Breast epithelium (tissue), 4 donors: ENCODE measurements around the gene TTBK2. TPM values are rescaled to one million over a fixed set of nuclear protein-coding genes. Genes with fewer than 3 reads are reported as not detected.

Experiments used
- DNase-seq, 2 donors: peaks; one replicate each; pipeline ENCODE4 v3.0.0-alpha.2; 2019; ENCODE audit warnings: low spot score in 2 of 2
- H3K27ac ChIP-seq, 2 donors: fragments of 200-600 bp; sonication (generic) in 1 of 2; one replicate each; pipeline ENCODE4 v1.5.1; 2016 to 2019; ENCODE audit warnings: mild to moderate bottlenecking in 1 of 2
- H3K27me3 ChIP-seq, 2 donors: fragments of 200-600 bp; sonication (generic) in 1 of 2; one replicate each; pipeline versions ENCODE4 v1.5.1 to v1.6.0; 2017 to 2019; ENCODE audit warnings: control low read depth in 1 of 2, mild to moderate bottlenecking in 1 of 2
- H3K36me3 ChIP-seq: fragments of 200-600 bp; one replicate; pipeline ENCODE4 v1.5.1; 2019
- H3K4me1 ChIP-seq, 2 donors: fragments of 200-600 bp; sonication (generic); one replicate each; pipeline ENCODE4 v1.5.1; 2016 to 2019; ENCODE audit warnings: control low read depth in 1 of 2
- H3K4me3 ChIP-seq, 3 donors: fragments of 200-600 bp; sonication (generic); 1 replicate in 2 of 3; 2 replicates in 1 of 3; pipeline ENCODE4 v1.5.1; 2016 to 2019; ENCODE audit warnings: mild to moderate bottlenecking in 3 of 3, moderate library complexity in 2 of 3
- H3K9me3 ChIP-seq, 2 donors: fragments of 200-600 bp; sonication (generic) in 1 of 2; one replicate each; pipeline ENCODE4 v1.5.1; 2016 to 2019; ENCODE audit warnings: control low read depth in 1 of 2
- POLR2A ChIP-seq: fragments of 450-650 bp; IDR thresholded peaks from one replicate; pipeline ENCODE4 v1.6.1; 2016; ENCODE audit warnings: antibody characterized with exemption, mild to moderate bottlenecking, moderate library complexity
- POLR2AphosphoS5 ChIP-seq, 3 donors: sonication (generic); formaldehyde crosslinking; IDR thresholded peaks; one replicate each; pipeline ENCODE4 v1.6.1; 2017; ENCODE audit warnings: antibody characterized with exemption in 3 of 3
- intact Hi-C: fragments of 100-400 bp; cut with DNase I; formaldehyde crosslinking; loops from one replicate; pipeline ENCODE4 v1.15.1; 2023; ENCODE audit warnings: low total_unique reads
- total RNA-seq, 3 donors: library from RNA; depleted of rRNA; stranded (reverse); fragments of >200 nt; gene quantifications; one replicate each; pipeline ENCODE4 v1.1.0, GENCODE V29; 2016
- TF ChIP-seq, protein P1 (sequence below), 3 donors: fragments of 450-650 bp; IDR thresholded peaks; one replicate each; pipeline ENCODE4 v1.5.1; 2016 to 2017; ENCODE audit warnings: antibody characterized with exemption in 3 of 3, mild to moderate bottlenecking in 3 of 3, moderate library complexity in 3 of 3

Gene TTBK2
- total RNA-seq, 3 donors from 2014 or later: 15.7 to 21.8 (median 16.4) TPM

DNA sequence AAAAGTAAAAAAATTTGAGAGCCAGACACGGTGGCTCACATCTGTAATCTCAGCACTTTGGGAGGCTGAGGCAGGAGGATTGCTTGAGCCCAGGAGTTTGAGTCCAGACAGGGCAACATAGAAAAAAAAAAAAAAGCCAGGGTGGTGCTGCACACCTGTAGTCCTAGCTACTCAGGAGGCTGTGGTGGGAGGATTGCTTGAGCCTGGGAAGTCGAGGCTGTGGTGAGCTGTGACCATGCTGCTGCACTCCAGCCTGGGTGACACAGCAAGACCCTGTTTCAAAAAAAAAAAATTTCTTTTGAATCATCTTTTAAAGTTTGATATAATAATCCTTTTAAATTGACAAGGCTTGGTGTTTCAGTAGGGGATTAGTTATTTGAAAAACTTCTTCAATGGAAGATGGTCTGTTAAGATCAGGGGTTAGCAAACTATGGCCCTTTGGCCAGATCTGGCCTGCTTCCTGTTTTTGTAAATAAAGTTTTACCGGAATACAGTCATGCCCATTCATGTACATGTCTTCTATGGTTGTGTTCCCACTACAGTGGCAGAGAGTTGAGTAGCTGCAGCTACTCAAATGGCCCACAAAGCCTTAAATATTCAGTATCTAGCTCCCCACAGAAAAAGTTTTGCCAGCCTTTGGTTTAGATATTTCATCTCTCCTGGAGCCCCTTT, 212.6 kb downstream of the TTBK2 start:
- intact Hi-C loops: no loop called here
- Histone ChIP-seq H3K4me3 (no peak overlapping the region), H3K36me3 (no peaks in the 10 kb centered on the region), H3K27ac (peak overlapping the region in 1 of 2 donors; percentile 8), H3K27me3 (no peaks in the 10 kb centered on the region), H3K4me1 (no peaks in the 10 kb centered on the region), H3K9me3 (no peaks in the 10 kb centered on the region)
- no peak for TF ChIP-seq POLR2AphosphoS5 (IDR thresholded peaks at IDR 0.05)
- no peak for TF ChIP-seq POLR2A
- TF ChIP-seq, protein P1, sequence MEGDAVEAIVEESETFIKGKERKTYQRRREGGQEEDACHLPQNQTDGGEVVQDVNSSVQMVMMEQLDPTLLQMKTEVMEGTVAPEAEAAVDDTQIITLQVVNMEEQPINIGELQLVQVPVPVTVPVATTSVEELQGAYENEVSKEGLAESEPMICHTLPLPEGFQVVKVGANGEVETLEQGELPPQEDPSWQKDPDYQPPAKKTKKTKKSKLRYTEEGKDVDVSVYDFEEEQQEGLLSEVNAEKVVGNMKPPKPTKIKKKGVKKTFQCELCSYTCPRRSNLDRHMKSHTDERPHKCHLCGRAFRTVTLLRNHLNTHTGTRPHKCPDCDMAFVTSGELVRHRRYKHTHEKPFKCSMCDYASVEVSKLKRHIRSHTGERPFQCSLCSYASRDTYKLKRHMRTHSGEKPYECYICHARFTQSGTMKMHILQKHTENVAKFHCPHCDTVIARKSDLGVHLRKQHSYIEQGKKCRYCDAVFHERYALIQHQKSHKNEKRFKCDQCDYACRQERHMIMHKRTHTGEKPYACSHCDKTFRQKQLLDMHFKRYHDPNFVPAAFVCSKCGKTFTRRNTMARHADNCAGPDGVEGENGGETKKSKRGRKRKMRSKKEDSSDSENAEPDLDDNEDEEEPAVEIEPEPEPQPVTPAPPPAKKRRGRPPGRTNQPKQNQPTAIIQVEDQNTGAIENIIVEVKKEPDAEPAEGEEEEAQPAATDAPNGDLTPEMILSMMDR (IDR thresholded peaks at IDR 0.05): no peak
- no peak for DNase-seq

DNA sequence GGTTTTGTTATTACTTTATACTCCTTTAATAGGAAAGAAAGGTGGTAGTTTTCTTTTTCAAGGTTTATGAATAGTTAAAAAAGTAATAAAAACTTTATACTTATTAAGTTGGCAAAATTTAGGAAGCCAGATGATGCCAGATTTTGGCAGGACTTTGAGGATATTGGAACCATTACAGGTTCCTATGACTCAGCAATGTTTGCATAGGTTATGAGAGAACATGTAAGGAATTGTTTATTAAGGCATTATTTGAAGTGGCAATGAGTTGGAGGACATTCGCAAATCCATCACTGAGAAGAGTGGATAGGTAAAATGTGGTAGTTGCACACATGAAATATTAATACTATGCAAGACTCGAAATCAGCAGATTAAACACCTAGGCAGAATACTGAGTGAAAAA, 213.5 kb downstream of the TTBK2 start:
- H3K9me3 ChIP-seq: no peaks in the 10 kb centered on the region
- H3K36me3 ChIP-seq: no peaks in the 10 kb centered on the region
- no peaks in the 10 kb centered on the region for H3K27me3 ChIP-seq
- intact Hi-C loops: no loop called here
- no peak overlapping the region for H3K4me3 ChIP-seq
- DNase-seq: no peak
- TF ChIP-seq POLR2AphosphoS5 (IDR thresholded peaks at IDR 0.05) (no peak), POLR2A (no peak)
- TF ChIP-seq, protein P1 (IDR thresholded peaks at IDR 0.05): no peak
- H3K27ac ChIP-seq: no peak overlapping the region
- no peaks in the 10 kb centered on the region for H3K4me1 ChIP-seq

GRCh38 chr15:42705336-42705735, 215.2 kb downstream of the TTBK2 start:
- no peak overlapping the region for H3K4me3 ChIP-seq
- no peaks in the 10 kb centered on the region for H3K36me3 ChIP-seq
- TF ChIP-seq, protein P1 (IDR thresholded peaks at IDR 0.05): no peak
- no peak for TF ChIP-seq POLR2AphosphoS5 (IDR thresholded peaks at IDR 0.05)
- no peak for TF ChIP-seq POLR2A
- no peaks in the 10 kb centered on the region for H3K9me3 ChIP-seq
- intact Hi-C loops: no loop called here
- no peak overlapping the region for H3K27ac ChIP-seq
- no peaks in the 10 kb centered on the region for H3K4me1 ChIP-seq
- no peak for DNase-seq
- H3K27me3 ChIP-seq: no peaks in the 10 kb centered on the region

DNA sequence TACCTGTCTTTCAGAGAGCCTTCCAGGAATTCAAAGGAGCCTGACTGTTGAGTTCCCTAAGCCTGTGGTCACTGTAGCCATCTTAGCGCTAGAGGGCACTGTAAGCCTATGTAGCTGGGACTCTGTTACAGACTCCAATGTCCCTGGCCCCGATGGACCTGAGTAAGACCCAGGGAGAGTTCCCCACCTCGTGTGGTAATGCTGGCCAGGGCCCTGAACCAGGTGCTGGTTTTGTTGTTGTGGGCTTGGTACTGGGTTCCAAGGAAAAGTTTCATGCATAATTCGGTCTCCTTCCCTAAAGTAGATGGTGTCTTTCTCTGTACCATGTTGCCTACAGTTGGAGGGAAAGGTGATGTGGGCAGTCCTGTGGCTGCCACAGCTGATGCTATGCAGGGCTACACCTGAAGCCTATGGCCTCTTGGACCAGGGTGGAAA, 216.1 kb downstream of the TTBK2 start:
- no peak overlapping the region for H3K27ac ChIP-seq
- intact Hi-C loops: no loop called here
- no peaks in the 10 kb centered on the region for H3K9me3 ChIP-seq
- TF ChIP-seq POLR2A: no peak
- TF ChIP-seq, protein P1 (IDR thresholded peaks at IDR 0.05): peak in 2 of 3 donors; percentile 72
- peak; percentile 33 to 65 for DNase-seq
- H3K4me3 ChIP-seq: no peak overlapping the region
- no peaks in the 10 kb centered on the region for H3K36me3 ChIP-seq
- no peaks in the 10 kb centered on the region for H3K27me3 ChIP-seq
- no peaks in the 10 kb centered on the region for H3K4me1 ChIP-seq

DNA sequence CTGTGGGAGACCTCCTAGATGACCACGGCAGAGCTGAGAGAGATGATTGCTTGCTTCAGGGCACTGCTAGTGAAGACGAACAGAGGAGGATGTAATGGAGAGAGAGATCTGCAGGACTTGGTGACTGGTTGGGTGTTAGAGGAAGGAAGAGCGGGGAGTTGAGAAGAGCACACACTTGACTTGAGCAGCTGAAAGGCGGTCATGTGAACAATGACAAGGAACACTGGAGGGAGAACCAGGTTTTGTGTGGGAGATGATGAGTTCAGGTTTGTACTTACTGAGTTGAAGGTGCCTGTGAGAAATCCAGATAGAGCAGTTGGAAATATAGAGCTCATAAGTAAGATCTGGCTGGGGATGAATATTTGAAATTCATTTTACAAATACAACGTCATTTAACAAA, 224.0 kb downstream of the TTBK2 start:
- no peaks in the 10 kb centered on the region for H3K4me1 ChIP-seq
- no peaks in the 10 kb centered on the region for H3K27me3 ChIP-seq
- TF ChIP-seq, protein P1 (IDR thresholded peaks at IDR 0.05): no peak
- TF ChIP-seq POLR2AphosphoS5 (IDR thresholded peaks at IDR 0.05) (no peak), POLR2A (no peak)
- no peaks in the 10 kb centered on the region for H3K9me3 ChIP-seq
- H3K36me3 ChIP-seq: no peaks in the 10 kb centered on the region
- DNase-seq: no peak
- no peak overlapping the region for H3K4me3 ChIP-seq
- H3K27ac ChIP-seq: no peak overlapping the region
- intact Hi-C loops: no loop called here
